SH-SY5Y (cell line): ENCODE measurements around the gene L3HYPDH.

ENCODE experiments used
- GATA2 ChIP-seq: IDR thresholded peaks from 2 replicates; pipeline ENCODE4 v1.6.1; 2011; ENCODE audit warnings: mild to moderate bottlenecking, low read depth, low read length
- GATA3 ChIP-seq: IDR thresholded peaks from 2 replicates; pipeline ENCODE4 v1.6.1; 2011; ENCODE audit warnings: low read depth, mild to moderate bottlenecking, low read length, moderate library complexity

Gene L3HYPDH

GRCh38 chr14:59490756-59491155 is 6.5 kb upstream of the L3HYPDH start:
- no peak for TF ChIP-seq GATA2
- no peak for TF ChIP-seq GATA3

GRCh38 chr14:59484639-59485175 is 499 bp upstream of the L3HYPDH start:
- TF ChIP-seq GATA3, result no peak
- TF ChIP-seq GATA2, result no peak; the same call in 1 of the 2 replicates

- TF ChIP-seq GATA3, result no peak
- TF ChIP-seq GATA2, result no peak
Measured at GRCh38 chr14:59483363-59483762, 845 bp downstream of the L3HYPDH start.

- TF ChIP-seq GATA3, result no peak
- TF ChIP-seq GATA2, result no peak
Measured at GRCh38 chr14:59482541-59483331, 1.5 kb downstream of the L3HYPDH start.

GRCh38 chr14:59481871-59482540 is 2.2 kb downstream of the L3HYPDH start:
- TF ChIP-seq GATA3, result no peak
- no peak for TF ChIP-seq GATA2

GRCh38 chr14:59481407-59481806 is 2.8 kb downstream of the L3HYPDH start:
- no peak for TF ChIP-seq GATA3
- no peak for TF ChIP-seq GATA2

GRCh38 chr14:59480166-59480565 is 4.0 kb downstream of the L3HYPDH start:
- TF ChIP-seq GATA2, result no peak
- TF ChIP-seq GATA3, result no peak

- no peak for TF ChIP-seq GATA3
- no peak for TF ChIP-seq GATA2
Measured at GRCh38 chr14:59478540-59478939, 5.7 kb downstream of the L3HYPDH start.

GRCh38 chr14:59475709-59476108 is 8.5 kb downstream of the L3HYPDH start:
- TF ChIP-seq GATA2, result no peak
- TF ChIP-seq GATA3, result no peak

GRCh38 chr14:59474172-59474571 is 10.0 kb downstream of the L3HYPDH start:
- no peak for TF ChIP-seq GATA2
- no peak for TF ChIP-seq GATA3

- TF ChIP-seq GATA3 (no peak), GATA2 (no peak)
Measured at GRCh38 chr14:59465316-59466135, 18.7 kb downstream of the L3HYPDH start, which contains the start of gene GPR135. GPR135 (minus strand) TSS chr14:59465380; CDS start chr14:59465226, 154 bp downstream.

GRCh38 chr14:59464486-59465315 is 19.5 kb downstream of the L3HYPDH start:
- no peak for TF ChIP-seq GATA2
- no peak for TF ChIP-seq GATA3
